Thoracic aorta (tissue), 2 donors: ENCODE measurements around the gene SPRR2F. TPM values are rescaled to one million over a fixed set of nuclear protein-coding genes. Genes with fewer than 3 reads are reported as not detected.

ENCODE experiments used
- ATAC-seq: fragments of 150-250 bp; one replicate; pipeline ENCODE4 v1.8.0; 2017; ENCODE audit warnings: low read depth; ENCODE audit not compliant: insufficient number of reproducible peaks, low FRiP score
- DNase-seq: peaks from one replicate; pipeline ENCODE4 v3.0.0-alpha.2; 2020; ENCODE audit warnings: low spot score
- H3K27ac ChIP-seq, 2 donors: fragments of 200-600 bp; sonication (generic); 1 replicate in 1 of 2; 2 replicates in 1 of 2; pipeline ENCODE4 v1.5.1; 2016; ENCODE audit warnings: mild to moderate bottlenecking in 2 of 2, moderate library complexity in 2 of 2
- H3K27me3 ChIP-seq: fragments of 200-600 bp; sonication (generic); replicated peaks from 2 replicates; pipeline ENCODE4 v1.6.0; 2016; ENCODE audit warnings: mild to moderate bottlenecking; ENCODE audit not compliant: insufficient read depth
- H3K36me3 ChIP-seq: fragments of 200-600 bp; sonication (generic); one replicate; pipeline ENCODE4 v1.5.1; 2016
- H3K4me1 ChIP-seq, 2 donors: fragments of 200-600 bp; sonication (generic); 1 replicate in 1 of 2; 2 replicates in 1 of 2; pipeline versions ENCODE4 v1.5.1 to v1.6.0; 2016; ENCODE audit warnings: low read depth in 2 of 2, mild to moderate bottlenecking in 1 of 2; ENCODE audit not compliant: control insufficient read depth in 1 of 2
- H3K4me3 ChIP-seq: fragments of 200-600 bp; sonication (generic); 2 replicates; pipeline ENCODE4 v1.5.1; 2016; ENCODE audit warnings: mild to moderate bottlenecking
- H3K9me3 ChIP-seq: fragments of 200-600 bp; sonication (generic); 2 replicates; pipeline ENCODE4 v1.5.1; 2016
- CTCF ChIP-seq: fragments of 200-600 bp; sonication (generic); IDR thresholded peaks from one replicate; pipeline ENCODE4 v1.5.1; 2019; ENCODE audit warnings: antibody characterized with exemption
- total RNA-seq, 2 donors: library from RNA; depleted of rRNA; stranded (reverse); fragments of >200 nt; gene quantifications; one replicate each; pipeline versions ENCODE4 v1.1.0 to v1.2.3, GENCODE V29; 2016

Gene SPRR2F
- total RNA-seq, 2 donors from 2014 or later: not detected

- Histone ChIP-seq H3K27ac (no peak overlapping the region), H3K4me1 (no peaks in the 10 kb centered on the region), H3K27me3 (no peaks in the 10 kb centered on the region), H3K36me3 (no peaks in the 10 kb centered on the region), H3K9me3 (no peaks in the 10 kb centered on the region), H3K4me3 (no peak overlapping the region)
- ATAC-seq: no peak
- DNase-seq: no peak
- no peak for TF ChIP-seq CTCF
Observed at GRCh38 chr1:153072806-153073726, 40.2 kb downstream of the SPRR2F start.

- Histone ChIP-seq H3K27me3 (no peaks in the 10 kb centered on the region), H3K4me3 (no peak within 1 kb of the TSS), H3K27ac (no peak within 1 kb of the TSS), H3K36me3 (no peaks in the 10 kb centered on the region), H3K9me3 (no peaks in the 10 kb centered on the region), H3K4me1 (no peaks in the 10 kb centered on the region)
- TF ChIP-seq CTCF: no peak
- ATAC-seq (no peak), DNase-seq (no peak)
Observed at GRCh38 chr1:153071511-153071910, 41.8 kb downstream of the SPRR2F start, which contains the start of gene SPRR2B. TSS of gene SPRR2B (minus strand) at chr1:153071611. CDS start at chr1:153070839, 772 bp downstream.

GRCh38 chr1:153070243-153070642, 43.1 kb downstream of the SPRR2F start:
- Histone ChIP-seq H3K4me1 (no peaks in the 10 kb centered on the region), H3K27ac (no peak overlapping the region), H3K4me3 (no peak overlapping the region), H3K27me3 (no peaks in the 10 kb centered on the region), H3K36me3 (no peaks in the 10 kb centered on the region), H3K9me3 (no peaks in the 10 kb centered on the region)
- ATAC-seq (no peak), DNase-seq (no peak)
- no peak for TF ChIP-seq CTCF

Other genes starting within 250 kb of the SPRR2F start
- gene SMCP, start 235.2 kb downstream of the SPRR2F start, total RNA-seq: not detected
- gene IVL, start 205.0 kb downstream of the SPRR2F start, total RNA-seq: under 1 TPM in 1 of 2 donors, not detected in 1; 0.27 TPM
- gene SPRR5, start 166.3 kb downstream of the SPRR2F start, total RNA-seq: not detected
- gene SPRR4, start 142.9 kb downstream of the SPRR2F start, total RNA-seq: not detected
- gene SPRR1A, start 129.4 kb downstream of the SPRR2F start, total RNA-seq: not detected
- gene SPRR3, start 111.8 kb downstream of the SPRR2F start, total RNA-seq: not detected
- gene SPRR1B, start 82.3 kb downstream of the SPRR2F start, total RNA-seq: not detected
- not detected for gene SPRR2D, start 72.4 kb downstream of the SPRR2F start, total RNA-seq
- not detected for gene SPRR2A, start 56.0 kb downstream of the SPRR2F start, total RNA-seq
- gene SPRR2B, start 41.9 kb downstream of the SPRR2F start, total RNA-seq: not detected
- gene SPRR2E, start 19.0 kb downstream of the SPRR2F start, total RNA-seq: not detected
- not detected for gene SPRR2G, start 37.4 kb upstream of the SPRR2F start, total RNA-seq
- not detected for gene LELP1, start 89.9 kb upstream of the SPRR2F start, total RNA-seq
- not detected for gene PRR9, start 104.1 kb upstream of the SPRR2F start, total RNA-seq
- gene LORICRIN, start 146.2 kb upstream of the SPRR2F start, total RNA-seq: not detected
- gene PGLYRP3, start 199.4 kb upstream of the SPRR2F start, total RNA-seq: not detected
- gene PGLYRP4, start 235.3 kb upstream of the SPRR2F start, total RNA-seq: not detected
- 100 to 1,000 TPM; 138 to 478 TPM for gene S100A9, start 244.3 kb upstream of the SPRR2F start, total RNA-seq